HEK293 (cell line): ENCODE measurements around the gene HTR1B.

Experiments used
- CTCF ChIA-PET: fragments of 350-600 bp; formaldehyde crosslinking; extraction: SDS; loops from one replicate; lab custom pipeline; 2021; ENCODE audit warnings: antibody characterized with exemption; lab: Yijun Ruan, JAX
- POLR2A ChIA-PET: fragments of 300-600 bp; formaldehyde crosslinking; extraction: SDS; loops from one replicate; lab custom pipeline; 2020; ENCODE audit warnings: antibody characterized with exemption, inconsistent platforms; lab: Yijun Ruan, JAX
- H3K27ac ChIP-seq: fragments of 200-500 bp; sonication (Bioruptor generic); 2 replicates; pipeline ENCODE4 v1.5.1; 2014; ENCODE audit warnings: low read depth, low read length, control low read depth, inconsistent platforms; ENCODE audit errors: extremely low read depth
- H3K36me3 ChIP-seq, 2 experiments: fragments of 200-500 bp in 1 of 2; sonication (Bioruptor generic) in 1 of 2; 1 replicate in 1 of 2; 2 replicates in 1 of 2; pipeline ENCODE4 v1.5.1; 2014 to 2017; ENCODE audit warnings: inconsistent platforms in 2 of 2, low read length in 2 of 2; ENCODE audit not compliant: control insufficient read depth in 2 of 2, insufficient read depth in 1 of 2
- H3K4me1 ChIP-seq: fragments of 200-500 bp; sonication (Bioruptor generic); 2 replicates; pipeline ENCODE4 v1.5.1; 2014; ENCODE audit warnings: mild to moderate bottlenecking, low read length, inconsistent platforms; ENCODE audit not compliant: control insufficient read depth, insufficient read depth
- H3K4me3 ChIP-seq: 2 replicates; pipeline ENCODE4 v1.5.1; 2011; ENCODE audit warnings: low read depth, mild to moderate bottlenecking, control low read depth, low read length, moderate library complexity
- H3K9me3 ChIP-seq: fragments of 200-500 bp; sonication (Bioruptor generic); 2 replicates; pipeline ENCODE4 v1.5.1; 2014; ENCODE audit warnings: low read depth, low read length, inconsistent platforms; ENCODE audit not compliant: control insufficient read depth, insufficient read depth
- ELK4 ChIP-seq: IDR thresholded peaks from 2 replicates; pipeline ENCODE4 v1.6.1; 2011; ENCODE audit warnings: mild to moderate bottlenecking, low read depth, low read length, borderline replicate concordance
- GLI2 ChIP-seq: fragments of 450-650 bp; formaldehyde crosslinking; IDR thresholded peaks from 2 replicates; pipeline ENCODE4; 2017; ENCODE audit warnings: missing biosample characterization, missing genetic modification characterization, low read depth, borderline replicate concordance
- KLF1 ChIP-seq: fragments of 450-650 bp; formaldehyde crosslinking; IDR thresholded peaks from 2 replicates; pipeline ENCODE4 v1.5.1; 2016; ENCODE audit warnings: missing biosample characterization, missing genetic modification characterization
- MEIS1 ChIP-seq: sonication (generic); formaldehyde crosslinking; IDR thresholded peaks from 2 replicates; pipeline ENCODE4 v1.8.1; 2022; ENCODE audit warnings: missing genetic modification reagents, mild to moderate bottlenecking, borderline replicate concordance
- SALL2 ChIP-seq: fragments of 450-650 bp; formaldehyde crosslinking; IDR thresholded peaks from 2 replicates; pipeline ENCODE4 v1.5.0; 2017; ENCODE audit warnings: missing biosample characterization, mild to moderate bottlenecking, missing genetic modification characterization, borderline replicate concordance
- TCF7L2 ChIP-seq: IDR thresholded peaks from 2 replicates; pipeline ENCODE4 v1.6.1; 2011; ENCODE audit warnings: low read depth, mild to moderate bottlenecking, inconsistent platforms, low read length, moderate library complexity, borderline replicate concordance
- ZBTB17 ChIP-seq: fragments of 450-650 bp; formaldehyde crosslinking; IDR thresholded peaks from 2 replicates; pipeline ENCODE4 v1.5.1; 2016; ENCODE audit warnings: missing biosample characterization, missing genetic modification characterization
- ZFP3 ChIP-seq: fragments of 450-650 bp; formaldehyde crosslinking; IDR thresholded peaks from 2 replicates; pipeline ENCODE4 v1.5.1; 2016; ENCODE audit warnings: low read depth, missing biosample characterization, missing genetic modification characterization
- ZIC2 ChIP-seq: fragments of 450-650 bp; formaldehyde crosslinking; IDR thresholded peaks from 2 replicates; pipeline ENCODE4 v1.5.1; 2016; ENCODE audit warnings: missing biosample characterization, missing genetic modification characterization
- ZNF10 ChIP-seq: fragments of 450-650 bp; formaldehyde crosslinking; IDR thresholded peaks from 2 replicates; pipeline ENCODE4 v1.5.1; 2017; ENCODE audit warnings: missing biosample characterization, missing genetic modification characterization
- ZNF138 ChIP-seq: fragments of 450-650 bp; formaldehyde crosslinking; IDR thresholded peaks from 2 replicates; pipeline ENCODE4 v1.5.1; 2016; ENCODE audit warnings: missing biosample characterization, missing genetic modification characterization, borderline replicate concordance
- ZNF175 ChIP-seq: fragments of 450-650 bp; formaldehyde crosslinking; IDR thresholded peaks from 2 replicates; pipeline ENCODE4 v1.5.1; 2016; ENCODE audit warnings: missing biosample characterization, missing genetic modification characterization
- ZNF19 ChIP-seq: fragments of 450-650 bp; formaldehyde crosslinking; IDR thresholded peaks from 2 replicates; pipeline ENCODE4; 2016; ENCODE audit warnings: missing biosample characterization, missing genetic modification characterization, low read depth
- ZNF23 ChIP-seq: fragments of 450-650 bp; formaldehyde crosslinking; IDR thresholded peaks from 2 replicates; pipeline ENCODE4 v1.5.1; 2016; ENCODE audit warnings: missing biosample characterization, missing genetic modification characterization, borderline replicate concordance
- ZNF274 ChIP-seq, 2 experiments: fragments of 200-500 bp in 1 of 2; fragments of 450-650 bp in 1 of 2; sonication (Bioruptor generic) in 1 of 2; formaldehyde crosslinking in 1 of 2; IDR thresholded peaks; 2 replicates each; pipeline versions ENCODE4 v1.5.1 to v1.6.1; 2014 to 2016; ENCODE audit warnings: borderline replicate concordance in 1 of 2, inconsistent platforms in 1 of 2, low read length in 1 of 2, missing biosample characterization in 1 of 2, missing genetic modification characterization in 1 of 2
- ZNF391 ChIP-seq: fragments of 450-650 bp; formaldehyde crosslinking; IDR thresholded peaks from 2 replicates; pipeline ENCODE4 v1.5.1; 2016; ENCODE audit warnings: low read depth, missing biosample characterization, missing genetic modification characterization, borderline replicate concordance
- ZNF433 ChIP-seq: fragments of 450-650 bp; formaldehyde crosslinking; IDR thresholded peaks from 2 replicates; pipeline ENCODE4 v1.5.1; 2016; ENCODE audit warnings: missing biosample characterization, missing genetic modification characterization, low read depth
- ZNF488 ChIP-seq: fragments of 450-650 bp; formaldehyde crosslinking; IDR thresholded peaks from 2 replicates; pipeline ENCODE4 v1.5.1; 2016; ENCODE audit warnings: missing biosample characterization, missing genetic modification characterization
- ZNF555 ChIP-seq: fragments of 450-650 bp; formaldehyde crosslinking; conservative IDR thresholded peaks from 2 replicates; pipeline ENCODE4 v1.5.1; 2017; ENCODE audit warnings: missing biosample characterization, mild to moderate bottlenecking, missing genetic modification characterization, inconsistent platforms
- ZNF558 ChIP-seq: fragments of 450-650 bp; formaldehyde crosslinking; IDR thresholded peaks from 2 replicates; pipeline ENCODE4 v1.5.1; 2016; ENCODE audit warnings: missing biosample characterization, missing genetic modification characterization
- ZNF571 ChIP-seq: fragments of 450-650 bp; formaldehyde crosslinking; IDR thresholded peaks from 2 replicates; pipeline ENCODE4 v1.5.0; 2017; ENCODE audit warnings: missing biosample characterization, missing genetic modification characterization
- ZNF629 ChIP-seq: fragments of 450-650 bp; formaldehyde crosslinking; IDR thresholded peaks from 2 replicates; pipeline ENCODE4 v1.5.1; 2017; ENCODE audit warnings: missing biosample characterization, missing genetic modification characterization
- ZNF677 ChIP-seq: fragments of 450-650 bp; IDR thresholded peaks from 2 replicates; pipeline ENCODE4 v1.5.0; 2018; ENCODE audit warnings: missing biosample characterization, mild to moderate bottlenecking, missing genetic modification characterization, moderate library complexity
- ZNF747 ChIP-seq: fragments of 450-650 bp; formaldehyde crosslinking; IDR thresholded peaks from 2 replicates; pipeline ENCODE4 v1.5.1; 2016; ENCODE audit warnings: missing biosample characterization, missing genetic modification characterization
- ZXDB ChIP-seq: fragments of 450-650 bp; formaldehyde crosslinking; IDR thresholded peaks from 2 replicates; pipeline ENCODE4 v1.5.1; 2016; ENCODE audit warnings: missing biosample characterization, missing genetic modification characterization

Gene HTR1B

GRCh38 chr6:77482981-77483380 is 19.7 kb upstream of the HTR1B start:
- no peaks in the 10 kb centered on the region for H3K36me3 ChIP-seq
- POLR2A ChIA-PET: no interaction called here
- TF ChIP-seq ZNF571 (tag by site-specific recombination) (no peak), ELK4 (no peak), ZNF175 (tag by site-specific recombination) (no peak), ZXDB (no peak), ZNF274 (IDR thresholded peaks at IDR 0.05; ENCODE audit: low read length) (no peak), ZNF274 (tag by site-specific recombination; IDR thresholded peaks at IDR 0.05; ENCODE audit: borderline replicate concordance) (no peak), KLF1 (tag by site-specific recombination) (no peak), ZNF433 (no peak), MEIS1 (no peak), ZFP3 (tag by site-specific recombination) (no peak), TCF7L2 (no peak), ZNF677 (tag by site-specific recombination) (no peak), ZNF747 (tag by site-specific recombination) (no peak), ZNF629 (tag by site-specific recombination) (no peak), ZNF138 (tag by site-specific recombination) (no peak), GLI2 (tag by site-specific recombination) (no peak), SALL2 (tag by site-specific recombination) (no peak), ZNF10 (tag by site-specific recombination) (no peak), ZNF555 (tag by site-specific recombination) (no peak)

GRCh38 chr6:77474973-77475372 is 11.7 kb upstream of the HTR1B start:
- Histone ChIP-seq H3K36me3 (no peaks in the 10 kb centered on the region), H3K4me1 (no peaks in the 10 kb centered on the region), H3K9me3 (no peaks in the 10 kb centered on the region), H3K4me3 (no peak overlapping the region), H3K27ac (no peak overlapping the region)
- TF ChIP-seq ZNF558 (tag by site-specific recombination): no peak
- no peak for TF ChIP-seq ZIC2
- TF ChIP-seq ZNF10 (tag by site-specific recombination): no peak
- TF ChIP-seq ZNF488 (tag by site-specific recombination): no peak
- no peak for TF ChIP-seq ZBTB17 (tag by site-specific recombination)
- no peak for TF ChIP-seq MEIS1
- TF ChIP-seq ZNF555 (tag by site-specific recombination): no peak
- TF ChIP-seq ZNF391 (tag by site-specific recombination): no peak
- TF ChIP-seq ZNF19 (tag by site-specific recombination): no peak
- no peak for TF ChIP-seq ZNF23 (tag by site-specific recombination)
- TF ChIP-seq ZFP3 (tag by site-specific recombination): no peak
- CTCF ChIA-PET: interaction anchor here (0.7 to 1.2 kb wide), 2 partner anchors 8 to 794 kb away, joined by 4 to 5 read pairs; no protein-coding TSS in a partner anchor
- POLR2A ChIA-PET: no interaction called here

More at GRCh38 chr6:77482981-77483380, 19.7 kb upstream of the HTR1B start:
- H3K4me3 ChIP-seq: no peak overlapping the region
- H3K27ac ChIP-seq: no peak overlapping the region
- no peaks in the 10 kb centered on the region for H3K9me3 ChIP-seq
- CTCF ChIA-PET: interaction anchor here (0.9 kb wide), 1 partner anchor 11 kb away, joined by 8 read pairs; no protein-coding TSS in a partner anchor
- no peaks in the 10 kb centered on the region for H3K4me1 ChIP-seq
